GM21381 (cell line): ENCODE measurements around the gene ABI2.
"Not testable (repeated sequence)": the region's sequence is repeated elsewhere in the genome, so short reads cannot be mapped to it uniquely, and the experiment has no call there.

Source experiments
- ATAC-seq: cut with Tn5 transposase; IDR thresholded peaks from one replicate; pipeline ENCODE4 v1.9.1; 2021; ENCODE audit warnings: mild to moderate bottlenecking, moderate library complexity; ENCODE audit not compliant: unreplicated experiment

The ABI2 gene

GRCh38 chr2:203352604-203353255 lies 24.5 kb downstream of the ABI2 start:
- no peak for ATAC-seq

- ATAC-seq, result no peak
Observed at GRCh38 chr2:203354966-203355365, 26.8 kb downstream of the ABI2 start.

GRCh38 chr2:203359450-203359849 lies 31.3 kb downstream of the ABI2 start:
- ATAC-seq, result no peak

DNA sequence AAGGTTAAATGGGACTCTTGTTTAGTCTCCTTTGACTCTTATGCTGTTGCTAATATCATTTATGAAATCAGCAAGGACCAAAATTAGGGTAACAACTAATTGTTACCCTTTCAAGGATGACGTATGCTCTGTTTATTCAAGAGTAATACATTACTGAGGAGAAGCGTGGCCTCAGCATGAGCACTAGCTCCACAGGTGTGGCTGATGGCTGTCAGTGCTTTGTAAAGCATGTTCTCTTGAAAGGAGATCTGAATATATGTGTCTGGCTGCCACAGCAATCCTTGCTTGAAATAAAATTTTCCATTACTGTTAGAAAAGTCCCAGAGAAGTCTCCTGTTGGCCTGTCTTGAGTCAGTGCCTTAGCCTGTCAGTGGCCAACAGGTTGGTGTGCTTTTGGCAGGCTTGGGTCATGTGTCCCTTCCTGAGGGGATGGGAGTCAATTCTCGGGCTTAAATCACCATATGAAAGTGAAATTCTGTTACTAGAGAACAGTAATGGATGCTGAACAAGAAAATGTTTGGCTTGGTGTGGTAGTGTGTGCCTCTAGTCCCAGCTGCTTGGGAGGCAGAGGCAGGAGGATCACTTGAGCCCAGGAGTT lies 32.7 kb downstream of the ABI2 start:
- ATAC-seq, result no peak

DNA sequence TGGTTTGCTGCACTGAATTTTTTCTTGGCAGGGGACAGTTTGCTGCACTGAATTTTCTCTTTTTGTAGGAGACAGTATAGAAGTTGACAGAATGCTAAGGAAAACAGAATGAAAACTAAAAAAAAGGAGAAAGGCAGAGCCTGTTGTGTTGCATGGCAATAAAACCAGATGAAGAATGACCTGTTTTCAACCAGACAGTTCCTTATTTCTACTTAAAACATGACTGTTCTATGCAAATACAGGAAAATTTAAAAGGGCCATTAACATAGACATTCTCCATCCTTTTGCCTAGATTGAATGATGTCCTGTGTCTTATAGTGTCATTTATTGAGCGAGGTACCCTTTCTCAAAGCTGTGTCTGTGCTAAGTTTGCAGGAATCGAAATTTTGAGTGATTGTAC lies 33.3 kb downstream of the ABI2 start:
- ATAC-seq, result no peak

DNA sequence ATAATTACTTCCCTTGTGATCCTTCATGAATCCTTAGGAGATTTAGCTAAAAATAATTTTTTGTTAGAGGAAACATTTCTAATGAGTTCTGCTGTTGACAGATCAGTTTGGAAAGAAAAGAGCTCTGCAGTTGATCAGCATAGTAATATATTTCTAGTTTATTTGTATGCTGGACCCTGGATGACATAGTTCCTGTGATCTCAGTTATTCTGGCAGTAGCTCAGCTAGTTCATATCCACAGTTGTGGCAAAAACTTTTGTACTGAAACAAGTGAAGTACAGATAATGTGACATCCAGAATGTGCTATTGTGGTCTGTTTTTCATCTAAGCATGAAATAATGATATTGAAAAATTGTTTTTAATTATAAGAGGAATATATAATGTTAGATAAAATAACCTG lies 33.7 kb downstream of the ABI2 start:
- no peak for ATAC-seq

DNA sequence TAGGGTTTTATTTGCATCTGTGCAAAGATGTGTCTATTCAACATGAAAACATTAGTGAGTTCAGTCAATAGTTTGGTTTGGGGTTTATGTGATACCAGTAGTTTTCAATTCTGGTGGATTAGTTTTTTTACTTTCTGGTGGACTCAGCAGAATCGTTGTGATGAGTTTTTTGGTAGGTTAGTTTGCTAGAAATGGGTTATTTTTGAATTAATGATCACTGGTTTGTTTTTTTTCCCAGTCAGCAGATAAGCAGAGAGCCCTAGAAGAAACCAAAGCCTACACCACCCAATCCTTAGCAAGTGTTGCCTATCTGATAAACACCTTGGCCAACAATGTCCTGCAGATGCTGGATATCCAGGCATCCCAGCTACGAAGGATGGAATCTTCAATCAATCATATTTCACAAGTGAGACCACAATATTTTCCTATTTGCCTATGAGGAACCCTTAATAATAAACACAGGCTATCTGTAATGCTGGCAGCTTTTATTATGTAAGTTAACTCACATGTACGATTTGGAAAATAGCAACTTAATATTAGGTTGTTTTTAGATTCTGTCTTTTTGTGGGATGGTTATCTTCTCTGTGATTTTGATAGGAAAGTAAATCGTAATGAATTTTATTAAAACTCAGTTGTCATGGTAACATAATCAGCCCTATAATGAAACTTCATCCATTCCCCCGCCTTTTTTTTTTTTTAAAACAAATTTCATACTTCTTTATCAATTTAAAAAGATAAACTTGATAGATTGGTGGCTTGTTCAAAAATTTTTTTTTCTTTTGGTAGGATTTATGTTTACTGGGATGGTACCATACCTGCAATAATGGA lies 38.7 kb downstream of the ABI2 start:
- no peak for ATAC-seq

DNA sequence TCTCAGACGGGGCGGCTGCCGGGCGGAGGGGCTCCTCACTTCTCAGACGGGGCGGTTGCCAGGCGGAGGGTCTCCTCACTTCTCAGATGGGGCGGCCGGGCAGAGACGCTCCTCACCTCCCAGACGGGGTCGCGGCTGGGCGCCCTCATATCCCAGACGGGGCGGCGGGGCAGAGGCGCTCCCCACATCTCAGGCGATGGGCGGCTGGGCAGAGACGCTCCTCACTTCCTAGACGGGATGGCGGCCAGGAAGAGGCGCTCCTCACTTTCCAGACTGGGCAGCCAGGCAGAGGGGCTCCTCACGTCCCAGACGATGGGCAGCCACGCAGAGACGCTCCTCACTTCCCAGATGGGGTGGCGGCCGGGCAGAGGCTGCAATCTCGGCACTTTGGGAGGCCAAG lies 44.5 kb downstream of the ABI2 start:
- not testable (repeated sequence) for ATAC-seq

DNA sequence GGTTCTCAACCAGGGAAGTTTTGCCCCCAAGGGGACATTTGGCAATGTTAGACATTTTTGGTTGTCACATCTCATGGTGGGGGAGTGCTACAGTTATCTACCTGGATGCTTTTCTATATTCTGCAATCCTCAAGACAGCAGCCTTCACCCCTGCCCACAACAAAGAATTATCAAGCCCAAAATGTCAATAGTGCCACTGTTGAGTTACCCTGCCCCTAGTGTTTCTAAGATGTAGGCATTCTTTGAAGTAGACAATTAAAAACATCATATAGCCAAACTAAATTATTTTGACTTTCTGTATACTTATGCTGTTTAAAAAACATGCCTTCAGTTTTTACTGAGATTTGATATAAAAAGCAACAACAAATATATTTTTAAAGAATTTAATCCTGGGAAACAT lies 48.0 kb downstream of the ABI2 start:
- ATAC-seq, result no peak

DNA sequence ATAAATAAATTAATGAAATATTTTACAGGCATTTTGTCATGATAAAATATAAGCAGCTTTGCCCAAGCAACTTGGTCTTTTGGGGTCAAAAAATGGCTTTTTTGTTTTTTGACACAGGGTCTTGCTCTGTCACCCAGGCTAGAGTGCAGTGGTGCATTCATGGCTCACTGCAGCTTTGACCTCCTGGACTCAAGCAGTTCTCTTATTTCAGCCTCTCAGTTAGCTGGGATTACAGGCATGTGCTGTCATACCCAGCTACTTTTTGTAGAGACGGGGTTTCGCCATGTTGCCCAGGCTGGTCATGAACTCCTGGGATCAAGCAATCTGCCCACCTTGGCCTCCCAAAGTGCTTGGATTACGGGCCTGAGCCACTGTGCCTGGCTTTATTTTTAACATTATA lies 51.0 kb downstream of the ABI2 start:
- ATAC-seq, result no peak

GRCh38 chr2:203383038-203383437 lies 54.8 kb downstream of the ABI2 start:
- no peak for ATAC-seq

- ATAC-seq, result not testable (repeated sequence)
Observed at GRCh38 chr2:203388153-203388552, 60.0 kb downstream of the ABI2 start.

DNA sequence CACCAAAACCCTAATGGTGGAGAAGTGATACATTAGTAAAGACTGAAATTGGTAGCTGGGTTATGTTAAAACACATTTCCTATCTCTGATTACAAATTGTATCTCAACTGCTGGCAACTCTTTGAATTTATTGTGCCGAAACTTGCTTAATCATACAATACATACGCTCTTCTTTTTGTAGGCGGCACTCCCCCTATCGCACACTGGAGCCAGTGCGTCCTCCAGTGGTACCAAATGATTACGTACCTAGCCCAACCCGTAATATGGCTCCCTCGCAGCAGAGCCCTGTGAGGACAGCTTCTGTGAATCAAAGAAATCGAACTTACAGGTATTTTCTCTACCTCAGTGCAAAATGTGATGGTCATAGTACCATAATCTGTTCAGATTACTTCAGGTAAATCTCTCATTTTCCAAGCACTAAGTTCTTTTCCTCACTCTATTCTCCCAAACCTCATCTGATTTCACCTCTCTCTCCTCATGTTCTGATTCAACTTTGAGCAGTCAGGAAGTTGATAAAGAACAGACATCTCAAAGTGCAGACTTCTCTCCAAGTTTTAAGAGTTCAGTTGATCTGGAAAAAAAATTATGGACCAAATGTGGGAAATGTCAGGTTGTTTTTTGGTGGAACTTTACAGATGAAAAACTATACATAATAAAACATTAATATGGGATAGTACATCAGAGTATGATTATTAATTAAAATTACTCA lies 66.5 kb downstream of the ABI2 start:
- no peak for ATAC-seq

DNA sequence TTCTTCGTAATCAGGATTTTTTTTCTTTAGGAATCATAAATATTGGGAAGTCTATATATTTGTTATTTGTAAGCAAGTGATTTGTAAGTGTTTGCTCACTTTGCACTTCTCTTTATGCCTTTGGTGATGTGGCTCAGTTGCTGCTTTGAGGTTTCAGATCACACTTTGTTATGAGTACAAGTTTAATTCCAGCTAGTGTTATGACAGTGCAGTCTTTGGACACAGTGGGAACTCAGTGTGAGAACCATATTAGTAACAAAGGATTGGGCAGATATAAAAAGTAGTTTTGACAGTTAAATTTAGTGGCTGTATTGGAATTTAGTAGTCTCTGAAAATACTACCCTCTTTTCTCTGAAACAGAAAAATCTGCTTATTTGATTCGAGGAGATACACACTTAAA lies 67.7 kb downstream of the ABI2 start:
- no peak for ATAC-seq

DNA sequence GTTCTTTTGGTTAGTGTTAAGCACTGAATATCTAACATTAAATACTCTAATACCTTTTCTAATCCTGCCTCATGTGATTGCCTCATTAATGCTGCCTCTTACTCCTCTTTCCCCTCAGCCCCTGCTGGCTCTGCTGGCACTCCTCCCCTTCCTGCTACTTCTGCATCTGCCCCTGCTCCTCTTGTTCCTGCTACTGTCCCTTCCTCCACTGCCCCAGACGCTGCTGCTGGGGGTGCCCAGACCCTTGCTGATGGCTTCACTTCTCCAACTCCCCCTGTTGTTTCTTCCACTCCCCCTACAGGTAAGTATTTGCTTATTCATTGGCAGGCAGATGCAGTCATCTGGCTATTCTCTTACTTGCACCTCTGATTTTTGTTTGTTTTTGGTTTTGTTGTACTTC lies 68.5 kb downstream of the ABI2 start:
- ATAC-seq, result no peak

DNA sequence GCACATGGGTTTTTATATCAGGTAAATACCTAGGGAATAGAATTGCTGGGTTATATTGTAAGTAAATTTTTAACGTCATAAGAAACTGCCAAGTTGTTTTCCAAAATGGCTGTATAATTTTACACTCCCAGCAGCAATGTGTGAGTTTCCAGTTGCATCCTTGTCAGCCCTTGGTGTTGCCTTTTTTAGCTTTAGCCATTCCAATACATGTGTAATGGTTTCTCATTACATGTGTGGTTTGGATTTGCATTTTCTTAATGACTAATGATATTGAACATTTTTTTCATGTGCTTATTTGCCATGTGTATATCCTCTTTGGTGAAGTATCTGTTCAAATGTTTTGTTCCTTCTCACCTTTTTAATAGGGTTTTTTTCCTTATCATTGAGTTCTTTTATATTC lies 70.8 kb downstream of the ABI2 start:
- no peak for ATAC-seq

- ATAC-seq, result no peak
Observed at GRCh38 chr2:203400805-203401585, 72.8 kb downstream of the ABI2 start.

- no peak for ATAC-seq
Observed at GRCh38 chr2:203404996-203405395, 76.8 kb downstream of the ABI2 start.

- ATAC-seq, result no peak
Observed at GRCh38 chr2:203407496-203407895, 79.3 kb downstream of the ABI2 start.

GRCh38 chr2:203412546-203413331 lies 84.5 kb downstream of the ABI2 start:
- no peak for ATAC-seq
